Activated naive CD4-positive, alpha-beta T cell treated with anti-CD3 and anti-CD28 coated beads, Interleukin-2, amount 10 ng/mL, durations not matched to agents 7 days and 5 days (primary cell): ENCODE measurements around the gene PTK7.

Source experiments
- CTCF ChIA-PET: fragments of 350-600 bp; sonication (Branson Sonifier 250); formaldehyde crosslinking; loops from one replicate; lab custom pipeline; 2021; ENCODE audit warnings: antibody characterized with exemption; lab: Charles Lee
- DNase-seq: peaks from one replicate; pipeline ENCODE4 v3.0.0-alpha.2; 2020
- H3K27ac Mint-ChIP-seq: one replicate; pipeline ENCODE4 v1.8.0; 2021; ENCODE audit warnings: mild to moderate bottlenecking, moderate library complexity, mixed read lengths
- H3K27me3 Mint-ChIP-seq: one replicate; pipeline ENCODE4 v1.8.0; 2021; ENCODE audit warnings: mild to moderate bottlenecking, mixed read lengths
- H3K36me3 Mint-ChIP-seq: one replicate; pipeline ENCODE4 v1.8.0; 2021; ENCODE audit warnings: mixed read lengths
- H3K4me1 Mint-ChIP-seq: one replicate; pipeline ENCODE4 v1.8.0; 2021; ENCODE audit warnings: mixed read lengths
- H3K4me3 Mint-ChIP-seq: one replicate; pipeline ENCODE4 v1.8.0; 2021; ENCODE audit warnings: mild to moderate bottlenecking, moderate library complexity, mixed read lengths
- H3K9me3 Mint-ChIP-seq: one replicate; pipeline ENCODE4 v1.8.0; 2021; ENCODE audit warnings: mixed read lengths

Gene PTK7

GRCh38 chr6:43203029-43203717 is 127.1 kb downstream of the PTK7 start:
- CTCF ChIA-PET: no interaction called here
- peak overlapping the region; percentile 35 for H3K27ac Mint-ChIP-seq
- peaks cover 4% of the 10 kb centered on the region for H3K4me1 Mint-ChIP-seq
- no peaks in the 10 kb centered on the region for H3K27me3 Mint-ChIP-seq
- no peaks in the 10 kb centered on the region for H3K9me3 Mint-ChIP-seq
- peaks cover 31% of the 10 kb centered on the region for H3K36me3 Mint-ChIP-seq
- H3K4me3 Mint-ChIP-seq: no peak overlapping the region
- peak; percentile 19 for DNase-seq

GRCh38 chr6:43203718-43204095 is 127.6 kb downstream of the PTK7 start:
- Mint-ChIP-seq H3K4me1 (peaks cover 4% of the 10 kb centered on the region), H3K36me3 (peaks cover 31% of the 10 kb centered on the region), H3K4me3 (no peak overlapping the region), H3K27ac (peak overlapping the region; percentile 35), H3K27me3 (no peaks in the 10 kb centered on the region), H3K9me3 (no peaks in the 10 kb centered on the region)
- DNase-seq: peak; percentile 0
- CTCF ChIA-PET: no interaction called here

- peak; percentile 16 for DNase-seq
- Mint-ChIP-seq H3K36me3 (peaks cover 31% of the 10 kb centered on the region), H3K9me3 (no peaks in the 10 kb centered on the region), H3K4me3 (no peak overlapping the region), H3K27me3 (no peaks in the 10 kb centered on the region), H3K27ac (no peak overlapping the region), H3K4me1 (peaks cover 4% of the 10 kb centered on the region)
- CTCF ChIA-PET: no interaction called here
Observed at GRCh38 chr6:43204271-43205105, 128.4 kb downstream of the PTK7 start.

GRCh38 chr6:43205849-43206248 is 129.7 kb downstream of the PTK7 start:
- no peaks in the 10 kb centered on the region for H3K4me1 Mint-ChIP-seq
- H3K36me3 Mint-ChIP-seq: peaks cover 26% of the 10 kb centered on the region
- H3K27me3 Mint-ChIP-seq: no peaks in the 10 kb centered on the region
- H3K4me3 Mint-ChIP-seq: no peak overlapping the region
- CTCF ChIA-PET: interaction anchor here (0.6 kb wide), 1 partner anchor 56 kb away, joined by 3 read pairs; no protein-coding TSS in a partner anchor
- no peaks in the 10 kb centered on the region for H3K9me3 Mint-ChIP-seq
- DNase-seq: peak; percentile 10
- no peak overlapping the region for H3K27ac Mint-ChIP-seq

- Mint-ChIP-seq H3K9me3 (no peaks in the 10 kb centered on the region), H3K27me3 (no peaks in the 10 kb centered on the region), H3K4me3 (no peak overlapping the region), H3K4me1 (no peaks in the 10 kb centered on the region), H3K27ac (no peak overlapping the region), H3K36me3 (peaks cover 17% of the 10 kb centered on the region)
- no peak for DNase-seq
- CTCF ChIA-PET: no interaction called here
Observed at GRCh38 chr6:43207286-43207685, 131.2 kb downstream of the PTK7 start.
